GM23338 (cell line): ENCODE data around the gene NKX2-2. TPM values are rescaled to one million over a fixed set of nuclear protein-coding genes. Genes with fewer than 3 reads are reported as not detected.

Source experiments
- ATAC-seq: fragments of 200-7000 bp; cut with Tn5 transposase; 3 replicates; pipeline ENCODE4 v1.9.1; 2020
- DNase-seq: peaks from one replicate; pipeline ENCODE4 v3.0.0-alpha.2; 2015; ENCODE audit warnings: low spot score
- H2AFZ ChIP-seq: fragments of 200-600 bp; sonication (generic); 2 replicates; pipeline ENCODE4 v1.8.0; 2016; ENCODE audit warnings: antibody characterized with exemption, mild to moderate bottlenecking, moderate library complexity
- H3F3A ChIP-seq: fragments of 200-600 bp; sonication (generic); replicated peaks from 2 replicates; pipeline ENCODE4 v1.8.0; 2017; ENCODE audit warnings: antibody characterized with exemption, mixed run types, low read depth
- H3K27ac ChIP-seq: fragments of 200-600 bp; sonication (generic); 2 replicates; pipeline ENCODE4 v1.6.1; 2016; ENCODE audit warnings: low read depth
- H3K27me3 ChIP-seq: fragments of 200-600 bp; sonication (generic); 2 replicates; pipeline ENCODE4 v1.8.0; 2016; ENCODE audit warnings: mild to moderate bottlenecking, mixed run types, moderate library complexity; ENCODE audit not compliant: insufficient read depth
- H3K36me3 ChIP-seq: fragments of 200-600 bp; sonication (generic); 2 replicates; pipeline ENCODE4 v1.8.0; 2016; ENCODE audit warnings: mild to moderate bottlenecking; ENCODE audit not compliant: insufficient read depth
- H3K4me1 ChIP-seq: fragments of 200-600 bp; sonication (generic); 2 replicates; pipeline ENCODE4 v1.8.0; 2016; ENCODE audit warnings: mild to moderate bottlenecking, moderate library complexity; ENCODE audit not compliant: insufficient read depth
- H3K4me2 ChIP-seq: fragments of 200-600 bp; sonication (generic); 2 replicates; pipeline ENCODE4 v1.7.1; 2017; ENCODE audit warnings: mixed run types
- H3K4me3 ChIP-seq: fragments of 200-600 bp; sonication (generic); 2 replicates; pipeline ENCODE4 v1.6.1; 2016; ENCODE audit warnings: mixed run types
- H3K79me2 ChIP-seq: fragments of 200-600 bp; sonication (generic); replicated peaks from 2 replicates; pipeline ENCODE4 v1.8.0; 2017; ENCODE audit warnings: mild to moderate bottlenecking; ENCODE audit not compliant: insufficient read depth
- H3K9me2 ChIP-seq: fragments of 200-600 bp; sonication (generic); 2 replicates; pipeline ENCODE4 v1.8.0; 2017; ENCODE audit not compliant: insufficient read depth
- H4K20me1 ChIP-seq: fragments of 200-600 bp; sonication (generic); replicated peaks from 2 replicates; pipeline ENCODE4 v1.8.0; 2017; ENCODE audit warnings: mild to moderate bottlenecking; ENCODE audit not compliant: insufficient read depth
- H3K27ac Mint-ChIP-seq: 2 replicates; pipeline ENCODE4 v1.8.0; 2020; ENCODE audit warnings: inconsistent platforms, mild to moderate bottlenecking, moderate library complexity, mixed read lengths
- H3K27me3 Mint-ChIP-seq: 3 replicates; pipeline ENCODE4 v1.8.0; 2022; ENCODE audit warnings: low read depth, mild to moderate bottlenecking, moderate library complexity, mixed read lengths, inconsistent platforms; ENCODE audit not compliant: insufficient read depth, poor library complexity
- H3K36me3 Mint-ChIP-seq: 3 replicates; pipeline ENCODE4 v1.8.0; 2021; ENCODE audit warnings: low read depth, mild to moderate bottlenecking, inconsistent platforms, moderate library complexity, mixed read lengths
- H3K4me1 Mint-ChIP-seq: 3 replicates; pipeline ENCODE4 v1.8.0; 2020; ENCODE audit warnings: mild to moderate bottlenecking, inconsistent platforms, mixed read lengths
- H3K4me3 Mint-ChIP-seq: 3 replicates; pipeline ENCODE4 v1.8.0; 2021; ENCODE audit warnings: moderate library complexity, mild to moderate bottlenecking, inconsistent platforms, mixed read lengths
- H3K9me3 Mint-ChIP-seq: 3 replicates; pipeline ENCODE4 v1.8.0; 2020; ENCODE audit warnings: moderate library complexity, mild to moderate bottlenecking, inconsistent platforms, mixed read lengths
- CTCF ChIP-seq, 2 experiments: fragments of 200-600 bp in 1 of 2; sonication (generic) in 1 of 2; conservative IDR thresholded peaks; 2 replicates each; pipeline versions ENCODE4 v1.5.1 to v1.6.1; 2016 to 2017; ENCODE audit warnings: antibody characterized with exemption in 2 of 2, low read depth in 2 of 2, mild to moderate bottlenecking in 2 of 2, moderate library complexity in 1 of 2
- EZH2 ChIP-seq: fragments of 200-600 bp; sonication (generic); IDR thresholded peaks from one replicate; pipeline ENCODE4 v1.8.0; 2017; ENCODE audit warnings: antibody characterized with exemption, mild to moderate bottlenecking, low read depth; ENCODE audit not compliant: unreplicated experiment
- EZH2phosphoT487 ChIP-seq: fragments of 200-600 bp; sonication (generic); IDR thresholded peaks from one replicate; pipeline ENCODE4 v1.8.1; 2018; ENCODE audit warnings: antibody characterized with exemption; ENCODE audit not compliant: unreplicated experiment
- NANOG ChIP-seq: IDR thresholded peaks from 2 replicates; pipeline ENCODE4 v1.6.1; 2016; ENCODE audit warnings: antibody characterized with exemption, borderline replicate concordance
- REST ChIP-seq: IDR thresholded peaks from one replicate; pipeline ENCODE4 v1.6.1; 2018; ENCODE audit warnings: antibody characterized with exemption; ENCODE audit not compliant: unreplicated experiment
- STAT1 ChIP-seq: IDR thresholded peaks from one replicate; pipeline ENCODE4 v1.6.1; 2016; ENCODE audit warnings: antibody characterized with exemption; ENCODE audit not compliant: unreplicated experiment
- ZNF462 ChIP-seq: fragments of 250-450 bp; sonication (Bioruptor Pico); IDR thresholded peaks from 2 replicates; pipeline ENCODE4 v1.5.0; 2020; ENCODE audit warnings: mild to moderate bottlenecking, moderate library complexity
- polyA plus RNA-seq: library from polyadenylated mRNA; unstranded; fragments of >200 nt; fragmentation: Nextera tagmentation; extraction: Ambion mirVana; gene quantifications from 2 replicates; pipeline ENCODE4 v1.2.1, GENCODE V29; 2016
- total RNA-seq: library from RNA; depleted of rRNA; stranded (reverse); fragments of >200 nt; shearing (Covaris generic); gene quantifications from 2 replicates; pipeline ENCODE4 v1.2.3, GENCODE V29; 2014

NKX2-2 gene
- total and polyA plus RNA-seq, 2 experiments from 2014 or later = not detected

GRCh38 chr20:21510414-21511384 lies 3.2 kb downstream of the NKX2-2 start:
- ATAC-seq = no peak
- H3K27me3 ChIP-seq = peaks cover 91% of the 10 kb centered on the region

More at GRCh38 chr20:21510414-21511384, 3.2 kb downstream of the NKX2-2 start:
- H2AFZ ChIP-seq = 0 out of 2 replicates have a peak overlapping the region, but pooled peaks have one; percentile 52
- peak overlapping the region; percentile 65 for H3K4me3 Mint-ChIP-seq
- H3K9me3 Mint-ChIP-seq = peaks cover 2% of the 10 kb centered on the region; the same call in 2 of the 3 replicates
- H3K27ac ChIP-seq = no peak overlapping the region
- no peaks in the 10 kb centered on the region for H3K79me2 ChIP-seq
- peaks cover 48% of the 10 kb centered on the region for H3K4me1 Mint-ChIP-seq
- H4K20me1 ChIP-seq = peaks cover 13% of the 10 kb centered on the region
- H3K9me2 ChIP-seq = no peaks in the 10 kb centered on the region
- H3K4me2 ChIP-seq = peak overlapping the region; percentile 81
- no peak overlapping the region for H3K27ac Mint-ChIP-seq
- peak overlapping the region; percentile 56 for H3K4me3 ChIP-seq
- no peaks in the 10 kb centered on the region; the same call in 2 of the 3 replicates for H3K36me3 Mint-ChIP-seq
- peaks cover 87% of the 10 kb centered on the region for H3K27me3 Mint-ChIP-seq
- H3F3A ChIP-seq = peaks cover 28% of the 10 kb centered on the region
- no peak for TF ChIP-seq ZNF462 (CRISPR knock-in tag)
- no peak for TF ChIP-seq CTCF (conservative IDR thresholded peaks at IDR 0.05; ENCODE audit: low read depth in 2 of 2)
- TF ChIP-seq EZH2phosphoT487 = no peak
- peak; percentile 99 for TF ChIP-seq EZH2
- TF ChIP-seq STAT1 = no peak
- TF ChIP-seq NANOG = no peak
- TF ChIP-seq REST = no peak
- H3K4me1 ChIP-seq = peaks cover 59% of the 10 kb centered on the region
- H3K36me3 ChIP-seq = no peaks in the 10 kb centered on the region
- peak; percentile 64 for DNase-seq
